K562 (cell line): ENCODE measurements around the gene WNT8A. TPM values are rescaled to one million over a fixed set of nuclear protein-coding genes. Genes with fewer than 3 reads are reported as not detected.

ENCODE experiments used
- ATAC-seq: fragments of 200-7000 bp; cut with Tn5 transposase; 3 replicates; pipeline ENCODE4 v1.9.1; 2020; ENCODE audit warnings: moderate library complexity
- BruUV-seq: library from RNA; stranded (reverse); fragments of 400-500 nt; replicated peaks from 2 replicates; lab custom pipeline; 2021; lab: Mats Ljungman, UMichigan
- CTCF ChIA-PET: fragments of 300-600 bp; formaldehyde crosslinking; extraction: SDS; loops from one replicate; lab custom pipeline; 2021; ENCODE audit warnings: low intra/inter-chr PET ratio; lab: Yijun Ruan, JAX
- POLR2A ChIA-PET: fragments of 300-600, 350-650 bp; sonication (Branson Sonifier 250); formaldehyde crosslinking; extraction: SDS; loops from one replicate; lab custom pipeline; 2021; ENCODE audit warnings: antibody characterized with exemption, inconsistent platforms; lab: Yijun Ruan, JAX
- DNase-seq, 4 experiments: peaks; one replicate each; pipeline versions ENCODE4 v3.0.0 to v3.0.0-alpha.2; 2011 to 2018; ENCODE audit warnings: low spot score in 3 of 4, mixed read lengths in 3 of 4; ENCODE audit errors: extremely low read depth in 1 of 4
- FAIRE-seq: peaks from 2 replicates; lab custom pipeline; 2011; peaks lifted over from hg19 to GRCh38; lab: Jason Lieb, UNC
- H2AFZ ChIP-seq: 2 replicates; pipeline ENCODE4 v1.6.0; 2011; ENCODE audit warnings: low read depth, low read length, control low read depth, inconsistent platforms
- H3K27ac ChIP-seq: fragments of 200-600 bp; 3 replicates; pipeline ENCODE4 v1.8.0; 2011; ENCODE audit warnings: low read depth, mild to moderate bottlenecking, control low read depth, inconsistent platforms, low read length, moderate library complexity, mixed read lengths; ENCODE audit errors: extremely low read depth
- H3K27me3 ChIP-seq, 2 experiments: fragments of 300-600 bp in 1 of 2; 2 replicates in 1 of 2; 3 replicates in 1 of 2; pipeline versions ENCODE4 v1.6.0 to v1.8.0; 2011; ENCODE audit warnings: inconsistent platforms in 2 of 2, low read length in 2 of 2, mild to moderate bottlenecking in 1 of 2, mixed read lengths in 1 of 2, moderate library complexity in 1 of 2; ENCODE audit not compliant: control insufficient read depth in 2 of 2, insufficient read depth in 2 of 2
- H3K36me3 ChIP-seq: fragments of 300-600 bp; 3 replicates; pipeline ENCODE4 v1.8.0; 2011; ENCODE audit warnings: mild to moderate bottlenecking, low read length, inconsistent platforms; ENCODE audit not compliant: control insufficient read depth, insufficient read depth
- H3K4me1 ChIP-seq, 2 experiments: fragments of 200-600 bp in 1 of 2; replicated peaks in 1 of 2; 2 replicates in 1 of 2; 3 replicates in 1 of 2; pipeline versions ENCODE4 v1.5.1 to v1.8.0; 2011; ENCODE audit warnings: inconsistent platforms in 2 of 2, low read length in 2 of 2, mild to moderate bottlenecking in 1 of 2, mixed read lengths in 1 of 2, moderate library complexity in 1 of 2; ENCODE audit not compliant: control insufficient read depth in 2 of 2, insufficient read depth in 2 of 2
- H3K4me2 ChIP-seq: 2 replicates; pipeline ENCODE4 v1.6.1; 2011; ENCODE audit warnings: low read length, control low read depth, inconsistent platforms, mixed read lengths; ENCODE audit not compliant: insufficient read depth
- H3K4me3 ChIP-seq: fragments of 200-600 bp; sonication (generic), shearing (Covaris generic); 2 replicates; pipeline ENCODE4 v1.5.1; 2016; ENCODE audit warnings: control low read depth, inconsistent platforms
- H3K79me2 ChIP-seq: fragments of 200-600 bp; 3 replicates; pipeline ENCODE4 v1.8.0; 2011; ENCODE audit warnings: low read length, inconsistent platforms; ENCODE audit not compliant: control insufficient read depth, insufficient read depth
- H3K9ac ChIP-seq, 2 experiments: 2 replicates each; pipeline versions ENCODE4 v1.6.0 to v1.6.1; 2011; ENCODE audit warnings: low read depth in 2 of 2, low read length in 2 of 2, control low read depth in 1 of 2, inconsistent platforms in 1 of 2, mild to moderate bottlenecking in 1 of 2, mixed read lengths in 1 of 2; ENCODE audit not compliant: insufficient read depth in 1 of 2
- H3K9me1 ChIP-seq: one replicate; pipeline ENCODE4 v1.6.0; 2011; ENCODE audit warnings: inconsistent platforms, mild to moderate bottlenecking, low read length, moderate library complexity; ENCODE audit not compliant: control insufficient read depth, insufficient read depth
- H3K9me3 ChIP-seq: replicated peaks from 2 replicates; pipeline ENCODE4 v1.5.1; 2011; ENCODE audit warnings: low read depth, low read length, inconsistent platforms; ENCODE audit not compliant: control insufficient read depth, insufficient read depth
- H4K20me1 ChIP-seq: replicated peaks from 2 replicates; pipeline ENCODE4 v1.6.1; 2011; ENCODE audit warnings: low read length, inconsistent platforms, mixed read lengths; ENCODE audit not compliant: control insufficient read depth, insufficient read depth
- CAMTA2 ChIP-seq: fragments of 250-450 bp; sonication (Bioruptor Pico); conservative IDR thresholded peaks from 2 replicates; pipeline ENCODE4 v1.5.1; 2022
- CTBP1 ChIP-seq: fragments of 450-650 bp; IDR thresholded peaks from 2 replicates; pipeline ENCODE4 v1.6.1; 2016; ENCODE audit warnings: borderline replicate concordance
- EGR1 ChIP-seq: fragments of 450-650 bp; conservative IDR thresholded peaks from 2 replicates; pipeline ENCODE4 v1.6.1; 2017; ENCODE audit warnings: mild to moderate bottlenecking
- FOXK2 ChIP-seq, 2 experiments: fragments of 450-650 bp; IDR thresholded peaks in 1 of 2; conservative IDR thresholded peaks in 1 of 2; 2 replicates each; pipeline ENCODE4 v1.6.1; 2016; ENCODE audit warnings: low read depth in 2 of 2, mild to moderate bottlenecking in 1 of 2
- HNRNPL ChIP-seq: fragments of 200-400 bp; formaldehyde crosslinking; IDR thresholded peaks from 2 replicates; pipeline ENCODE4 v1.6.1; 2017; ENCODE audit warnings: low read depth, mild to moderate bottlenecking, low read length
- MYC ChIP-seq, 2 experiments: fragments of 250-450 bp in 1 of 2; sonication (Bioruptor Pico) in 1 of 2; IDR thresholded peaks; 2 replicates each; pipeline versions ENCODE4 v1.5.1 to v1.6.1; 2012 to 2021; ENCODE audit warnings: low read depth in 2 of 2, borderline replicate concordance in 1 of 2, improper control_type of control experiment in 1 of 2, low read length in 1 of 2, mild to moderate bottlenecking in 1 of 2, moderate library complexity in 1 of 2
- SRSF1 ChIP-seq: fragments of 200-400 bp; formaldehyde crosslinking; IDR thresholded peaks from 2 replicates; pipeline ENCODE4 v1.6.1; 2017; ENCODE audit warnings: mild to moderate bottlenecking, low read depth, low read length, moderate library complexity
- ZNF668 ChIP-seq: fragments of 250-450 bp; sonication (Bioruptor Pico); IDR thresholded peaks from 2 replicates; pipeline ENCODE4 v1.8.0; 2022; ENCODE audit warnings: mild to moderate bottlenecking, inconsistent platforms
- WGBS: fragments of 100-300 bp; shearing (Covaris generic); methylation state at CpG from one replicate; pipeline ENCODE4 v1.1.6; 2016; ENCODE audit warnings: low coverage, mixed read lengths; ENCODE audit not compliant: insufficient coverage; ENCODE audit errors: missing lambda C conversion rate; 5-methylcytosine and 5-hydroxymethylcytosine counted together
- in situ Hi-C: fragments of 300-500 bp; cut with MboI; formaldehyde crosslinking; loops from 4 replicates; pipeline ENCODE4 v1.15.0; 2018; ENCODE audit warnings: inconsistent platforms, mixed read lengths
- intact Hi-C: fragments of 100-400 bp; cut with micrococcal nuclease; formaldehyde crosslinking; loops from 2 replicates; pipeline ENCODE4 v1.14.2; 2022
- polyA plus RNA-seq, 8 experiments: library from polyadenylated mRNA; depleted of rRNA in 4 of 8; stranded (reverse) in 5 of 8; unstranded in 3 of 8; fragments of >200 nt; fragmentation: Nextera tagmentation in 2 of 8; fragmentation: Illumina TruSeq in 1 of 8; extraction: Ambion mirVana in 2 of 8; extraction: Trizol in 1 of 8; gene quantifications; 2 replicates each; pipeline versions ENCODE4 v1.2.1 to v1.2.3, GENCODE V29; 2011 to 2014; ENCODE audit warnings: inconsistent platforms in 1 of 8, missing spikeins in 1 of 8
- total RNA-seq, 7 experiments: library from RNA; depleted of rRNA in 6 of 7; stranded (reverse); fragments of >200 nt in 6 of 7; fragmentation: Illumina TruSeq in 2 of 7; extraction: Trizol in 2 of 7; gene quantifications; 2 replicates each; pipeline versions ENCODE4 v1.2.1 to v1.2.3, GENCODE V29; 2011 to 2021; ENCODE audit warnings: low replicate concordance in 1 of 7
- TF ChIP-seq, protein P1 (sequence below), 2 experiments: fragments of 450-650 bp; formaldehyde crosslinking in 1 of 2; IDR thresholded peaks; 2 replicates each; pipeline versions ENCODE4 v1.4.0 to v1.6.1; 2014 to 2020; ENCODE audit warnings: mild to moderate bottlenecking in 2 of 2, borderline replicate concordance in 1 of 2, low read depth in 1 of 2
- TF ChIP-seq, protein P2 (sequence below): fragments of 450-650 bp; formaldehyde crosslinking; IDR thresholded peaks from 2 replicates; pipeline ENCODE4 v1.4.0; 2020; ENCODE audit warnings: mild to moderate bottlenecking, moderate library complexity

The WNT8A gene
- total and polyA plus RNA-seq, 9 of the 15 experiments (the other 6 are each of a cell fraction or from before 2014, with no cell fraction given): not detected

DNA sequence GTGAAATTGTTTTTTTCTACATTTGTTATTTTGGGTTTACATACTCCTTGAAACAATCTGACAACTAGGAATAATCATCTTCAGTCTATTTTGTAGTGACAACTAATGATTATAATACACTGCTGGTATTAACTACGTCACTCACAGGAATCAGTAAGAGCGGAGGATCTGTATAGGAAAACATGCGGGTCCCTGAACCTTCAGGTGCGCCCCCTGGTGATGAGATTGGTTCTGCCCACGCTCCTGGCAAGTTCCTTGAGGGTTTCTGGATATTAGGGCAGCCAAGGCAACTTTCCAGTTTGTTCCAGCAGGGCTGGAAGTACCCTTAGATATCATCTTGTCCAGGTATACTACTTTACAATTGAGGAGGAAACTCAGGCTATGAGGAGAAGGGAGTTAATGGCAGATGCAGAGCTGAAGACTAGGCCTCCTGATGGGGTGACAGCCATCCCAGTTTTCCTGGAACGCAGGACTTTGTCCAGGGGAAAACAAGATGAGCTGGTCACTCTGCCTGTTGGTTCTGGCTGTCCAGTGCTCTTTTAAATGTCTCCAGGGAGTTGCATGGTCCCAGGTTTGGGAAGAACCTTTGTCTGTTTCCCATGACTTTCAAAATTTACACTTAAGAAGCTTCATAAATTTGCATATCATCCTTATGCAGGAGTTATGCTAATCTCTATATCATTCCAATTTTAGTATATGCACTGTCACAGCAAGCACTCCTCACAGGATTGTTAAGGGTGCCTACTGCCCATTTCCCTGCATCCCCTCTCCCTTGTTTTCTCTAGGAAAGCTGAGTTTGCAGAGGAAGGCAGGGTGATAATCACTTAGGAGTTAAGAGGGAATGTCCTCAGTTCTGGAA is 14.9 kb upstream of the WNT8A start:
- Histone ChIP-seq H3K27me3 (peaks cover 0 to 5% of the 10 kb centered on the region in 2 experiments; a peak in 3 of 5 replicates), H3K4me1 (peaks cover 0 to 6% of the 10 kb centered on the region in 2 experiments; a peak in 2 of 5 replicates), H3K27ac (no peak overlapping the region), H3K9me1 (no peaks in the 10 kb centered on the region), H3K9ac (no peak overlapping the region), H3K4me2 (no peak overlapping the region), H3K4me3 (no peak overlapping the region), H3K79me2 (no peaks in the 10 kb centered on the region), H3K9me3 (no peaks in the 10 kb centered on the region), H4K20me1 (no peaks in the 10 kb centered on the region), H3K36me3 (no peaks in the 10 kb centered on the region), H2AFZ (peak overlapping the region; percentile 3; the same call in 1 of the 2 replicates)
- FAIRE-seq: peak; percentile 98
- ChIA-PET POLR2A (interaction anchor here (0.6 to 1.9 kb wide), 6 partner anchors 8 to 468 kb away, joined by 3 to 6 read pairs (median 4); partner anchors contain the start of gene WNT8A), CTCF (interaction anchor here (1.1 to 2.6 kb wide), 3 partner anchors 33 to 440 kb away, joined by 3 to 35 read pairs (median 8); no protein-coding TSS in a partner anchor)
- peak; percentile 96 for ATAC-seq
- in situ Hi-C loops: no loop called here
- intact Hi-C loops: loop anchor here (1.0 to 2.0 kb wide), 3 partner anchors 33 to 440 kb away; no protein-coding TSS in a partner anchor
- BruUV-seq: no TSS peak
- 9% methylated on average over 6 of the region's 6 CpGs for WGBS
- DNase-seq: peak; percentile 74 to 82 (median 76)
- TF ChIP-seq HNRNPL (no peak), MYC (IDR thresholded peaks at IDR 0.05; ENCODE audit: low read depth, low read length) (peak; percentile 42; the same call in 1 of the 2 replicates), MYC (CRISPR knock-in tag; IDR thresholded peaks at IDR 0.05; ENCODE audit: borderline replicate concordance, low read depth) (no peak), FOXK2 (conservative IDR thresholded peaks at IDR 0.05 in 1 of 2, IDR thresholded peaks at IDR 0.05 in 1 of 2; ENCODE audit: low read depth in 2 of 2) (peak; percentile 46 to 65; a peak in 3 of 4 replicates), CAMTA2 (CRISPR knock-in tag) (no peak), SRSF1 (no peak), EGR1 (peak; percentile 67), ZNF668 (CRISPR knock-in tag) (no peak), CTBP1 (0 out of 2 replicates have a peak, but pooled peaks have one; percentile 18)
- TF ChIP-seq, protein P1, sequence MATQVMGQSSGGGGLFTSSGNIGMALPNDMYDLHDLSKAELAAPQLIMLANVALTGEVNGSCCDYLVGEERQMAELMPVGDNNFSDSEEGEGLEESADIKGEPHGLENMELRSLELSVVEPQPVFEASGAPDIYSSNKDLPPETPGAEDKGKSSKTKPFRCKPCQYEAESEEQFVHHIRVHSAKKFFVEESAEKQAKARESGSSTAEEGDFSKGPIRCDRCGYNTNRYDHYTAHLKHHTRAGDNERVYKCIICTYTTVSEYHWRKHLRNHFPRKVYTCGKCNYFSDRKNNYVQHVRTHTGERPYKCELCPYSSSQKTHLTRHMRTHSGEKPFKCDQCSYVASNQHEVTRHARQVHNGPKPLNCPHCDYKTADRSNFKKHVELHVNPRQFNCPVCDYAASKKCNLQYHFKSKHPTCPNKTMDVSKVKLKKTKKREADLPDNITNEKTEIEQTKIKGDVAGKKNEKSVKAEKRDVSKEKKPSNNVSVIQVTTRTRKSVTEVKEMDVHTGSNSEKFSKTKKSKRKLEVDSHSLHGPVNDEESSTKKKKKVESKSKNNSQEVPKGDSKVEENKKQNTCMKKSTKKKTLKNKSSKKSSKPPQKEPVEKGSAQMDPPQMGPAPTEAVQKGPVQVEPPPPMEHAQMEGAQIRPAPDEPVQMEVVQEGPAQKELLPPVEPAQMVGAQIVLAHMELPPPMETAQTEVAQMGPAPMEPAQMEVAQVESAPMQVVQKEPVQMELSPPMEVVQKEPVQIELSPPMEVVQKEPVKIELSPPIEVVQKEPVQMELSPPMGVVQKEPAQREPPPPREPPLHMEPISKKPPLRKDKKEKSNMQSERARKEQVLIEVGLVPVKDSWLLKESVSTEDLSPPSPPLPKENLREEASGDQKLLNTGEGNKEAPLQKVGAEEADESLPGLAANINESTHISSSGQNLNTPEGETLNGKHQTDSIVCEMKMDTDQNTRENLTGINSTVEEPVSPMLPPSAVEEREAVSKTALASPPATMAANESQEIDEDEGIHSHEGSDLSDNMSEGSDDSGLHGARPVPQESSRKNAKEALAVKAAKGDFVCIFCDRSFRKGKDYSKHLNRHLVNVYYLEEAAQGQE (IDR thresholded peaks at IDR 0.05; ENCODE audit: borderline replicate concordance): peak; percentile 70; the same call in 1 of the 2 replicates
- TF ChIP-seq, protein P1 (CRISPR knock-in tag; IDR thresholded peaks at IDR 0.05; ENCODE audit: low read depth): no peak
- TF ChIP-seq, protein P2, sequence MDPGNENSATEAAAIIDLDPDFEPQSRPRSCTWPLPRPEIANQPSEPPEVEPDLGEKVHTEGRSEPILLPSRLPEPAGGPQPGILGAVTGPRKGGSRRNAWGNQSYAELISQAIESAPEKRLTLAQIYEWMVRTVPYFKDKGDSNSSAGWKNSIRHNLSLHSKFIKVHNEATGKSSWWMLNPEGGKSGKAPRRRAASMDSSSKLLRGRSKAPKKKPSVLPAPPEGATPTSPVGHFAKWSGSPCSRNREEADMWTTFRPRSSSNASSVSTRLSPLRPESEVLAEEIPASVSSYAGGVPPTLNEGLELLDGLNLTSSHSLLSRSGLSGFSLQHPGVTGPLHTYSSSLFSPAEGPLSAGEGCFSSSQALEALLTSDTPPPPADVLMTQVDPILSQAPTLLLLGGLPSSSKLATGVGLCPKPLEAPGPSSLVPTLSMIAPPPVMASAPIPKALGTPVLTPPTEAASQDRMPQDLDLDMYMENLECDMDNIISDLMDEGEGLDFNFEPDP (CRISPR knock-in tag): no peak
